ENCODE measurements around the gene CEP170B.

Gene CEP170B

GRCh38 chr14:104872469-104873341 is 7.6 kb downstream of the CEP170B start:
- no peak overlapping the region for H3K4me3 ChIP-seq (ENCODE audit: low read depth, low read length)
- no peak for DNase-seq (ENCODE audit: low read depth)
- TF ChIP-seq, protein P1, sequence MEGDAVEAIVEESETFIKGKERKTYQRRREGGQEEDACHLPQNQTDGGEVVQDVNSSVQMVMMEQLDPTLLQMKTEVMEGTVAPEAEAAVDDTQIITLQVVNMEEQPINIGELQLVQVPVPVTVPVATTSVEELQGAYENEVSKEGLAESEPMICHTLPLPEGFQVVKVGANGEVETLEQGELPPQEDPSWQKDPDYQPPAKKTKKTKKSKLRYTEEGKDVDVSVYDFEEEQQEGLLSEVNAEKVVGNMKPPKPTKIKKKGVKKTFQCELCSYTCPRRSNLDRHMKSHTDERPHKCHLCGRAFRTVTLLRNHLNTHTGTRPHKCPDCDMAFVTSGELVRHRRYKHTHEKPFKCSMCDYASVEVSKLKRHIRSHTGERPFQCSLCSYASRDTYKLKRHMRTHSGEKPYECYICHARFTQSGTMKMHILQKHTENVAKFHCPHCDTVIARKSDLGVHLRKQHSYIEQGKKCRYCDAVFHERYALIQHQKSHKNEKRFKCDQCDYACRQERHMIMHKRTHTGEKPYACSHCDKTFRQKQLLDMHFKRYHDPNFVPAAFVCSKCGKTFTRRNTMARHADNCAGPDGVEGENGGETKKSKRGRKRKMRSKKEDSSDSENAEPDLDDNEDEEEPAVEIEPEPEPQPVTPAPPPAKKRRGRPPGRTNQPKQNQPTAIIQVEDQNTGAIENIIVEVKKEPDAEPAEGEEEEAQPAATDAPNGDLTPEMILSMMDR (IDR thresholded peaks at IDR 0.05; ENCODE audit: insufficient read depth, low read depth, low read length, missing control alignments), result no peak

- TF ChIP-seq, protein P1 (IDR thresholded peaks at IDR 0.05; ENCODE audit: insufficient read depth, low read depth, low read length, missing control alignments), result no peak
- H3K4me3 ChIP-seq (ENCODE audit: low read depth, low read length), result no peak overlapping the region
- no peak for DNase-seq (ENCODE audit: low read depth)
Observed at GRCh38 chr14:104873380-104874055, 8.4 kb downstream of the CEP170B start.

- H3K4me3 ChIP-seq (ENCODE audit: low read depth, low read length), result no peak overlapping the region
- TF ChIP-seq, protein P1 (IDR thresholded peaks at IDR 0.05; ENCODE audit: insufficient read depth, low read depth, low read length, missing control alignments), result no peak
- DNase-seq (ENCODE audit: low read depth), result no peak
Observed at GRCh38 chr14:104874110-104874531, 9.1 kb downstream of the CEP170B start.

DNA sequence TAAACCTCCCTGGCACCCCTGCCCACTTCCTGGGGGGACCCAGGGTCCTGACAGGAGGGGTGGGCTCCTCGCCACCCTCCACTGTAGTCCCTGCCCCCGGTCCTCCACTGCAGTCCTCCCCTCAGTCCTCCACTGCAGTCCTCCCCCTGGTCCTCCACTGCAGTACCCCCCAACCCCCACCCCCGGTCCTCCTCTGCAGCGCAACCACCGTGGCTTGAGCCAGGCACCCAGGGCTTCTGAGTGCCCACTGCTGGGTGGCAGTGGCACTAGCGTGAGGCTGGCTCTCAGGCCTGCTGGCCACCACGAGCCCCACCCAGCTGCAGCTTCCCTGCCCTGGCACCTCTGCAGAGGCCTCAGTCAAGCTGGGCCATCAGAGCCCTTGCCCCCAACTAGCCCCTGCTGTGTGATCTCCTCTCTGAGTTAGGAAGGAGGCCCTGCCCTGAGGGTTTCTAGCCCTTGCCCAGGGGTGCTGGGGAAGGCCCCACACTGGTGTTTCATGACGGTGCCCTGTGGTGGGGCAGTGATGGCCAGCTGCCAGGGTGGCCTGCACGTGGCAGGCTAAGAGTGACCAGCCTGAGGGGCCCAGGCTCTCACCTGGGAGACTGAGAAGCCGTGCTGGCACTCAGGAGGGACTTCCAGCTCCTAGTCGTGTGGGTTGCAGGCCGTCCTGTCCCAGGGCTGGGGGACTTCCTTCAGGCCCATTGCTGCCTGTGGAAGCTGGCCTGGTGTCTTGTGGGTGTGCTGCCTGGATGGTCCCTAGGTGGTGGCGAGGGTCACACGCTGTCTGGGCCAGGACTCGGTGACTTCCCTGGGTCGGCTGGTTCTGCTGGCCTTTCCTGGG is 9.7 kb downstream of the CEP170B start:
- no peak for DNase-seq (ENCODE audit: low read depth)
- TF ChIP-seq, protein P1 (IDR thresholded peaks at IDR 0.05; ENCODE audit: insufficient read depth, low read depth, low read length, missing control alignments), result no peak
- no peak overlapping the region for H3K4me3 ChIP-seq (ENCODE audit: low read depth, low read length)

DNA sequence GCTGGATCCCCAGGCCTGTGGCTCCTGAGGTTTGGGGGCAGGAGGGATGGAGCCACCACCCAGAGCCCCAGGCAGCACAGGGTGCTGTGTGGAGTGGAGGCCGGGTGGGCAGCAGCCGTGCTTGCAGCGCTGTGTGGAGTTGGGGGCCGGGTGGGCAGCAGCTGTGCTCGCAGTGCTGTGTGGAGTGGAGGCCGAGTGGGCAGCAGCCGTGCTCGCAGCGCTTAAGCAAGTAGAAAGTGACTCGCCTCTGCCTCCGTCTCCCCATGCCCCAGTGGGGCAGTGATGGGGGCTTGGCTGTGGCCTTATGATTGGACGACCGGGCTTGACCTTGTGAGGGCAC is 10.3 kb downstream of the CEP170B start:
- TF ChIP-seq, protein P1 (IDR thresholded peaks at IDR 0.05; ENCODE audit: insufficient read depth, low read depth, low read length, missing control alignments), result no peak
- H3K4me3 ChIP-seq (ENCODE audit: low read depth, low read length), result no peak overlapping the region
- DNase-seq (ENCODE audit: low read depth), result no peak

DNA sequence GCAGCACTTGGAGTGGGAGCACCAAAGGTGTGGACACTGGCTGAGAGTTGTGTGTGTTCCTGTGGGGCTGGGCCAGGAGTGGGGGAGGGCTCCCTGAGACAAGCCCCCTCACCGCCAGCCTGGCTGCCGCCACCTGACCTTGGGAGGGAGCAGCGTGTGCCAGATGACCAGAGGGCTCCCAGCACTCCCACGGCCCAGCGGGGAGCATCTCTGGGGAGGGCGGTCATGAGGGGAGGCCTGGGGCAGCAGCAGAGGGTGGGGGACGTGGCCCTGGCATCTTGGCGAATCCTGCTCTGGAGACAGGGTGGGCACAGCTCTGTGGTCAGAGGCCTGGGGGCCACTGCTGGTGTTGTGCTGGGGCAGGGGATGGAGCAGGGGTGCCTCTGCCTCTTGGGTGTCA is 10.7 kb downstream of the CEP170B start:
- no peak for DNase-seq (ENCODE audit: low read depth)
- no peak overlapping the region for H3K4me3 ChIP-seq (ENCODE audit: low read depth, low read length)
- TF ChIP-seq, protein P1 (IDR thresholded peaks at IDR 0.05; ENCODE audit: insufficient read depth, low read depth, low read length, missing control alignments), result no peak

Measured in GM12865 (cell line).